Urinary bladder (tissue), 4 donors: ENCODE results near the gene COL1A2. TPM values are rescaled to one million over a fixed set of nuclear protein-coding genes. Genes with fewer than 3 reads are reported as not detected.

Source experiments
- DNase-seq: peaks from one replicate; pipeline ENCODE4 v3.0.0-alpha.2; 2015; ENCODE audit errors: extremely low spot score
- H3K27ac ChIP-seq: one replicate; pipeline ENCODE4 v1.5.1; 2013; ENCODE audit warnings: low read depth, mild to moderate bottlenecking, moderate library complexity
- H3K36me3 ChIP-seq: one replicate; pipeline ENCODE4 v1.6.1; 2013; ENCODE audit warnings: mild to moderate bottlenecking, moderate library complexity; ENCODE audit not compliant: insufficient read depth
- H3K4me1 ChIP-seq: one replicate; pipeline ENCODE4 v1.6.1; 2013; ENCODE audit warnings: mild to moderate bottlenecking, moderate library complexity; ENCODE audit not compliant: insufficient read depth
- H3K4me3 ChIP-seq: one replicate; pipeline ENCODE4 v1.5.1; 2013; ENCODE audit warnings: low read depth, low read length
- WGBS: extraction: QIAGEN DNeasy Blood & Tissue Kit; methylation state at CpG from one replicate; pipeline ENCODE4 v1.1.7; 2013; 5-methylcytosine and 5-hydroxymethylcytosine counted together
- polyA plus RNA-seq: library from polyadenylated mRNA; stranded (reverse); fragments of 200-250 nt; gene quantifications from one replicate; pipeline ENCODE4 v1.2.3, GENCODE V29; 2013
- total RNA-seq: library from RNA; depleted of rRNA; stranded (reverse); fragments of >200 nt; gene quantifications from one replicate; pipeline ENCODE4 v1.2.3, GENCODE V29; 2014
- donor health status: healthy with polysubstance abuse.
- donor health status: healthy.

Gene COL1A2
- total and polyA plus RNA-seq, 2 donors, result 1,063 to 11,897 TPM

DNA sequence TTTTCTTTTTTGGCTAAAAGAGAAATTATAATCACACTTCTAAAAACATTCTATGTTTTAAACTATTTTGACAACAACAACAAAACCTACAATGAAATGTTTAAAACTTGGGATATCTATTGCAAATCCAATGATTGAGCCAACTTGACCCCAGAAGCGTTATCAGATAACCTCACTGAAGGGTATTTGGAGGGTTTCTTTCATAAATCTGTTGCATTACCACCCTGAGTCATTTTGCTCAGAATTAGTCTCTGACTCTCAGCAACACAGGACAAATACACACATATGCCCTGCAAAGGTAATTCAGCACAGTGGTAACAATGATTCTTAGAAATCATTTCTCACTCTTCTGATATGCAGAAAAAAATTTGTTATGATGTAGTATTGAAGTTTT, 2.3 kb upstream of the COL1A2 start:
- H3K4me1 ChIP-seq, result peaks cover 1% of the 10 kb centered on the region
- peak overlapping the region; percentile 30 for H3K27ac ChIP-seq
- 27% methylated on average over 1 of the region's 1 CpG for WGBS
- no peak overlapping the region for H3K4me3 ChIP-seq
- no peaks in the 10 kb centered on the region for H3K36me3 ChIP-seq
- DNase-seq, result no peak

DNA sequence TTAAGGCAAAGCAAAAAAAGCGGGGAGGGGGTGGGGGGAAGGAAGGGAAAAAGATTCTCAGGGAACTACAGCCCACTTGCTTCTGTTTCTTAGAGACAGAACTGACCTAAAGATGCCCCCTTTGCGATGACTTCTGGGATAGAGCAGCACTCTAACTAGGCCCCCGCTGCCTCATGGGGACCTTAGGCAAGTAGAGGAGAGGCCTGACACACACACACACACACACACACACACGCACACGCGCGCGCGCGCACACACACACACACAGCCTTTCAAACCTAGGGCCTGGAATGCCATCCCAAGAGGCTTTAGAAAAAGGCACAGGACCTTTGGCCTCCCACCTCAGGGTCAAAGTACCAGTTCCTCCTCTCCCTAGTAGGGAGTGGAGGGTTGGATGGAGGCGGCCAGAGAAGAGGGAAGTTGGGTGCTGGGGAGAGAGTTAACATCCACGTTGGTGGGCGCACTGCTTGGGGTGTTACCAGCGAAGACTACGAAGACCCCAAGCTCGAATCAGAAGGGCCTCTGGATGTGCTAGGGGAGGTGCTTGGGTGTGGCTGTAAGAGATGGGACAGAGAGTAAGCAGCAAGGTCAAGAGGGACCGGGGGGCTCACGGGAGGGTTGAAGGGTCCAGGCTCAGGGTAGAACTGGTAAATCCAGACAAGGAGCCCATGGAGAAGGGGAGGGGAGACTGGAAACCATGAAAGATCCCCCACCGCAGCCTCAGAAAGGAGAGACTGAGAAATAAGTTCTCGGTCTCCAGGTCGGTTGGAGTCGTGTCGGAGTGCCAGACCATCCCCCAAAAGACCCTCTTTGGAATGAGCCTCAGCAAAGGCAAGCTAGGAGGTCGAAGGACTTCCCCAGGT, 1.2 kb upstream of the COL1A2 start:
- Histone ChIP-seq H3K27ac (peak overlapping the region; percentile 70), H3K36me3 (no peaks in the 10 kb centered on the region), H3K4me1 (peaks cover 1% of the 10 kb centered on the region), H3K4me3 (no peak overlapping the region)
- WGBS, result 27% methylated on average over 24 of the region's 24 CpGs
- no peak for DNase-seq

DNA sequence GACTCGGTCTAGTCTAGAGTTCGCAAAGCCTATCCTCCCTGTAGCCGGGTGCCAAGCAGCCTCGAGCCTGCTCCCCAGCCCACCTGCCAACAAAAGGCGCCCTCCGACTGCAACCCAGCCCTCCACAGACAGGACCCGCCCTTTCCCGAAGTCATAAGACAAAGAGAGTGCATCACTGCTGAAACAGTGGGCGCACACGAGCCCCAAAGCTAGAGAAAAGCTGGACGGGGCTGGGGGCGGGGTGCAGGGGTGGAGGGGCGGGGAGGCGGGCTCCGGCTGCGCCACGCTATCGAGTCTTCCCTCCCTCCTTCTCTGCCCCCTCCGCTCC, 622 bp upstream of the COL1A2 start:
- H3K4me3 ChIP-seq, result peak overlapping the region; percentile 49
- 4% methylated on average over 19 of the region's 19 CpGs for WGBS
- peak overlapping the region; percentile 70 for H3K27ac ChIP-seq
- H3K36me3 ChIP-seq, result no peaks in the 10 kb centered on the region
- no peak for DNase-seq
- peaks cover 1% of the 10 kb centered on the region for H3K4me1 ChIP-seq

DNA sequence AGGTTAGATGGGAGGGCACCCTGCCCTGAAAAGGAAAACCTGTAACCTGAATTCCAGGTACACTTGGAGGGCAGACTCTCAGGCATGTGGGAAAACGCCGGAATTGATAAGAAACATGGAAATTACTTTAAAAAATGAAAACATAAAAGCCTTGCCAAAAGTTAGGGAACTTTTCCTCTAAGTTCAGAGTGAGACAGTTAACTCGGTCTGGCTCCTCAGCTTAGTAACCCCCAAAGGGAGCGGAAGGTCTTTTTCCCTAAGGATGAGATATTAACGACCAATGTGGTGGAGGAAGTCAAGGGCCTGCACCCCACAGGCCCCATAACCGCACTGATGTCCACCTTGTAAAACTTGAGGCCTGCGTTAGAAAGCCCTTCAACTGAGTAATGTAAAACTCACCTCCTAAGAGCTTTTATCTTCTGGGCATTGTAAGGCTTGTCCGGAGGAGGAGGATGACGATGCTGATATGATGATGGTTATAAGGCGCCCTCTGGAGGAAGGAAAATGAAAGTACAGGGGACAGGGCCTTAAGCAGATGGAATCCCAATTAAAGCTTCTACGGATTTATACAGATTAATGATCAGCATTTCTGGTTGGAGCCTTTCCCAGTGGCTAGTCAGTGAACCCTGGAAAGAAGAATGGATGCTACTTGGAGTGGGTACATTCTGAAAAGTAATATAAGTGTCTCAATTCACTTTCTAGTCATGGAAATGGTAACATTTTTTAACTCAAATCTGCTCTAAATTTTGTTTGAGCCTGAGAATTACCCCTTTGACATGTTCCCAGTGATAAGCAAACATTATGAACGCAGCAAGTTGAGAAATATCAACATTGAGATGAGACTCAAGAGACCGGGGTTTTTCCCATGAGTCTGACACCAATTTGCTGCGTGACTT, 694 bp downstream of the COL1A2 start:
- peak; percentile 78 for DNase-seq
- Histone ChIP-seq H3K36me3 (no peaks in the 10 kb centered on the region), H3K27ac (peak overlapping the region; percentile 96), H3K4me3 (peak overlapping the region; percentile 49), H3K4me1 (peaks cover 1% of the 10 kb centered on the region)
- 6% methylated on average over 14 of the region's 14 CpGs for WGBS

DNA sequence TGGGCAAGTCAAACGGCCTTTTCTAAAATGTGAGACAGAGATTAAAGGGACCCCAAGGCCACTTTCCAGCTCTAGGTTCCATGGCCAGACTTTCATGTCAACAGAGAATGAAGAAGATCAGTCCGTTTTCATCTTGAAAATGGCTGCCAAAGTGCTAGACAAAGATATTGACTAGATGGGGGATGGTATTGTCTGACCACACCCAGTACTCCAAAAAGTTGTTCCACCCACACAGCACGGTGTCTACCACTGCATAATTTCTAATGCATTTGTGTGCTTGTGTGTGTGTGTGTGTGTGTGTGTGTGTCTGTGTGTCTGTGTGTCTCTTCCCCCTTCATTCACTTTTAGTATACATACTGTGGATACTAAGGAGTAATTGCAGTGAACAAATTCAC, 1.3 kb downstream of the COL1A2 start:
- peaks cover 1% of the 10 kb centered on the region for H3K4me1 ChIP-seq
- peak overlapping the region; percentile 49 for H3K4me3 ChIP-seq
- H3K36me3 ChIP-seq, result no peaks in the 10 kb centered on the region
- WGBS, result 16% methylated on average over 3 of the region's 3 CpGs
- peak overlapping the region; percentile 79 for H3K27ac ChIP-seq
- DNase-seq, result no peak

DNA sequence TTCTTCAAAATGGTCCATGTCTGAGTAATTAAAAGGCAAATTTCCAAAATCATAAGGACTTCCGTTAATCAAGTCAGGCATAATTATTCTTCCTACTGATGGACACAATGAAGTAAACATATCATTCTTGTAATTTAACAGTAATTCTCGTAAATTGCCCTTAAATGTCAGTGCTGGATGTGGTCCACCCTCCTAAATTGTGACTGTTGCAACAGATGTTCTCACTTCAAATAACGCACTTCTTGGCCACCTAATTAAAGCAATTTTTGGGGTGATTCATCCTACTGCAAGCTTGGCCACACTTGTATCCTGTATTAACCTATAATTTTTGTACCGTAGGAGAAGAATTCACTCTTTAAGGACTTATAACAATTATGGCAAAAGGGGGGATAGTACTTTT, 1.9 kb downstream of the COL1A2 start:
- peak overlapping the region; percentile 43 for H3K27ac ChIP-seq
- no peak for DNase-seq
- WGBS, result 20% methylated on average over 4 of the region's 4 CpGs
- H3K4me3 ChIP-seq, result peak overlapping the region; percentile 49
- H3K36me3 ChIP-seq, result no peaks in the 10 kb centered on the region
- H3K4me1 ChIP-seq, result peaks cover 1% of the 10 kb centered on the region

DNA sequence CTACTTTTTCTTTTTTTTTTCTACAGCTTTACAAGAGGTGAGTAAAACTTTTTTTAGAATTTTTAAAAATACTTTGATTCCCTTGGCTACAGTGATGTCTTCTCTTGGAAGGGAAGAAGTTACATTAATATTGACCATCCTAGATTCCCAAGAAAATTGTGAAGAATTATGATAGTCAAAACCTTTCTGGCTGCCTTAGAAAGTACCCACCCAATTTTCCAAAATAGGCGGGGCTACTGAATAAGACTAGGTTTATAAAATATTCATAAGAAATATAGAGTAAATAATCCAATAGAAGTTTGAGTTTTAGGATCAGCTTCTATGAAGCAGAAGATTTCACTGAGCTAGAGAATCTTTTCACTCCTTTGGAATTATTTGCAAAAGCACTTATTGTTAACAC, 3.0 kb downstream of the COL1A2 start:
- Histone ChIP-seq H3K36me3 (no peaks in the 10 kb centered on the region), H3K27ac (no peak overlapping the region), H3K4me3 (no peak overlapping the region), H3K4me1 (peaks cover 1% of the 10 kb centered on the region)
- WGBS, result 33% methylated on average over 1 of the region's 1 CpG
- DNase-seq, result no peak

DNA sequence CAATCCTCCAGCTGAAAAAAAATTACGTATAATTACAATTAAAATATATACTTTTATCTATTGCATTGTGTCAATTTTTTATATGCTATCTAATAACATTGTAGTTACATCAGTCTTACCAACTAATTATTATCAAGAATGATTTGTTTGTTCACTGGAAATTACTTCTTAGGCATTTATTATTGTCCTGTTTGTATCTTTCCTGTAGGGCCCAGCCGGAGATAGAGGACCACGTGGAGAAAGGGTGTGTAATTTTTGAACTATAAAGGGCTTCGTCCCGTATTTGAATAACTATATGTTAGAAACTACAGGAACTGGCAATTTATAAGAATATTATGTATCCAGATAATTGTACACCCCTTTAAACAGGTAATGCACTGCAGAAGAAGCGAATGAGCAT, 4.1 kb downstream of the COL1A2 start:
- H3K4me1 ChIP-seq, result no peaks in the 10 kb centered on the region
- H3K36me3 ChIP-seq, result no peaks in the 10 kb centered on the region
- H3K27ac ChIP-seq, result no peak overlapping the region
- H3K4me3 ChIP-seq, result no peak overlapping the region
- WGBS, result 33% methylated on average over 6 of the region's 6 CpGs
- no peak for DNase-seq

DNA sequence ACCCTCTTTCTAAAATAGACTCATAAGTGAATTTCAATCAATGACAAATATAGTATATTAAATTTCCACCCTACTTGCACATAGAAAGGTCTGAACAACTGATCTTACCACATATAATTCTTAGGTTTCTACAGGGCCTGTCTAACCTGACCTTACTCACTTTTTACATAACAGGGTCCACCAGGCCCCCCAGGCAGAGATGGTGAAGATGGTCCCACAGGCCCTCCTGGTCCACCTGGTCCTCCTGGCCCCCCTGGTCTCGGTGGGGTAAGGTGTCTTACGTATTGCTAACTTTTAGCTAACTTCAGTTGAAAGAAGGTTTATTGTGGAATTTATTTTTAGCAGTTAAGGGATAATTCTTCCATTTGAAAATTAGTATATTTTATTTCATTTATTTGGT, 5.3 kb downstream of the COL1A2 start:
- no peak for DNase-seq
- 60% methylated on average over 2 of the region's 2 CpGs for WGBS
- no peaks in the 10 kb centered on the region for H3K4me1 ChIP-seq
- no peaks in the 10 kb centered on the region for H3K36me3 ChIP-seq
- peak overlapping the region; percentile 67 for H3K27ac ChIP-seq
- no peak overlapping the region for H3K4me3 ChIP-seq

DNA sequence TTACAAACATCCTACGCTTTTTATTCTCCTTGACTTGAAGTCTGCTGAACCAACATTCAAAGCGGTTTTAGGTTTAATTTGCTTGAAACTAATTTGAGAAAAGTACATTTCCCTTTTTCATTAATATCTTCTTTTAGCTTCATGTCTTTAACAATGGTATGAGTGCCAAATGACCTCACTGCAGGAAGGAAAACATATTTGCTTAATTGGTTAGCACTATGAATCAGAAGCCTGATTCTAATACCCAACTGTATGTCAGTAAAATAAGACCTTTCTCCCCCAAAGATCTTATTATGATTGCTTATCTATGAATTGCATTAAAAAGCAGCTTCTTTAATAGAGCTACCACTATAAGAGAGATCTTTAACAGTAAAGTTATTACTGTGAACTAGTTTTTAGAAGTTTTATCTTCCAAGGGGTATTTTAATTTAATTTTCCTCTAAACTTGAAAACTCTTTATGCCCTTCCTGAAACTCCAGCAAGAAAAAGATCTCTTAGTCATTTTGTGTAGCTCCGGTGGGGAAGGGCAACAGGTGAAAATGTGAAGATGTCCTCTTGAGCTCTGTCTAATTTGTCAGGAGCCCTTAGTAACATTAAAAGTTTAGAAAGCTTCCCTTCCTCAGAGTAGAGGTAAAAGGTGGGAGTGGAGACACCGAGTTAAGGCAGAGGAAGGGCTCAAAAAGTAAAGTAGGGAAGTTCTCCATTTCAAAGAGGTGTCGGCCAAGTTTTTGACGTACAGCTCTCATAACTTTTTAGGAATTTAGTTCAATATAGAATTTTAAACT, 6.1 kb downstream of the COL1A2 start:
- no peaks in the 10 kb centered on the region for H3K4me1 ChIP-seq
- no peak for DNase-seq
- WGBS, result 50% methylated on average over 6 of the region's 6 CpGs
- H3K36me3 ChIP-seq, result no peaks in the 10 kb centered on the region
- H3K4me3 ChIP-seq, result no peak overlapping the region
- H3K27ac ChIP-seq, result peak overlapping the region; percentile 70

DNA sequence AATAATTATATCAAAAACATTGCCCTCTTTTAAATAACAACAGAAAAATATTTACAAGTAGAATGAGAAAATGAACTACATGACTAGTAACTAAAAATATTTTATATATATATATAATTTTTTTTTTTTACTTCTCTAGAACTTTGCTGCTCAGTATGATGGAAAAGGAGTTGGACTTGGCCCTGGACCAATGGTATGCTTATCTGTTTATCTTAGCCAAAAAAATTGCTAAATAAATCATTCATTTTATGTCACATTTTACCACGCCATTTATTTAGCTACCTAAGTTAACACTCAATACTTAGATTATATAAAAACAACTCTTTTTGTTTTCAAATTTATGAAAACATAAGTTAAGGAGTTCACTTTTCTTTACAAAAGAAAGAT, 6.7 kb downstream of the COL1A2 start:
- H3K4me1 ChIP-seq, result no peaks in the 10 kb centered on the region
- no peak for DNase-seq
- no peaks in the 10 kb centered on the region for H3K36me3 ChIP-seq
- peak overlapping the region; percentile 70 for H3K27ac ChIP-seq
- H3K4me3 ChIP-seq, result no peak overlapping the region
- 28% methylated on average over 1 of the region's 1 CpG for WGBS

DNA sequence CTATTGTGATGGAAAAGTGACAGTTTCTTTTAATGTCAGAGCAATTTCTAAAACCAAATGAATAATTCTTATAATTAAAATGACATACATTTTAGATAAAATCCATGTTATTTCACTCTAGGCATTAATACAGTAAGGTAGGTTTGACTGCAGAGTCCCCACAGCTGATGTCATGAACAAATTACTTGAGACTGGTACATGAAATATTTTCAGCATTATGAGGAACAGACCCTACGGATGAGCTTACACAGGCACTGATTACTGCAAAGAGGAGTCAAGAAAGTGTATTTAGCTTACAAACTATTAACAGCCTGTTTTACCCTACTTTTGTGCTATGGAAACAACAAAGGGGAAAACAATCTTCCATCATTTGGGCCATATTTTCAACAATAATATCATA, 8.9 kb downstream of the COL1A2 start:
- Histone ChIP-seq H3K4me3 (no peak overlapping the region), H3K36me3 (peaks cover 2% of the 10 kb centered on the region), H3K4me1 (no peaks in the 10 kb centered on the region), H3K27ac (peak overlapping the region; percentile 67)
- whole genome bisulfite sequencing, result 45% methylated on average over 1 of the region's 1 CpG
- DNase-seq, result no peak

DNA sequence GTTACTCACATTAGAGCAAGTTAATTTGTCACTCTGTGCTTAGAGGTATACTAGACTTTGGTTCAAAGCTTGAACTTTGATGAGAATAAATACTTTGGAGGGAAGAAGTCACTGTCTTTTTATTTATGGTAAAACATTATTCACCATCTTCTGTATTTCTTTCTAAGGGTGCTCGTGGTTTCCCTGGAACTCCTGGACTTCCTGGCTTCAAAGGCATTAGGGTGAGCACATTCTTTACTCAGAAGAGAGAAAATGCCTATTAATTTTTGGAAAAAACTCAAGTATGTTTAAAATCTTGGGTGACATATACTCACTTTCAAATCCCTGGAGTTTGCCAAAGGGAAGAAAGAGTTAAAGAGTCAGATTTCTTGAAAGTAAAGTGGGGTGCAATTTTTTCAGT, 10.8 kb downstream of the COL1A2 start:
- Histone ChIP-seq H3K36me3 (peaks cover 2% of the 10 kb centered on the region), H3K27ac (peak overlapping the region; percentile 10), H3K4me3 (no peak overlapping the region), H3K4me1 (no peaks in the 10 kb centered on the region)
- no peak for DNase-seq
- 25% methylated on average over 1 of the region's 1 CpG for WGBS
